ENCODE measurements around the gene PIR. TPM values are rescaled to one million over a fixed set of nuclear protein-coding genes. Genes with fewer than 3 reads are reported as not detected.

PIR gene
- total RNA-seq, 4 donors from 2014 or later = 14.7 to 30.4 (median 19.1) TPM

DNA sequence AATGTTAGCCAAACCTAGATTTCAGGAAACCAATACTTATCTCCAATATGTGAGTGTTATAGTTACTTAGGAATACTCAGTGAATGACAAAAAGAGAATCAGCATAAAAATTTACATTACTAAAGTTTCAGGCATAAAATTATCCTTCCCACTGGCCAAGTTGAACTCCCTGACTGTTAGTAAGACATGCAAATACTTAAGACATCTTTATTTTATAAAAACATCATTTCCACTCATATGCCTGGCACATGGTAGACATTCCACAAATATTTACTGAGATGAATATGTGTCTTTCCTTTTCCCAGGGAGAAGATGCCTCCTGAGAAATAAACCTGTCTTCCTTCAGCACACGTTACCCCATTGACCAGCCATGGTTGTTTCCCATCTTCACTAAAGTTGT, 116.2 kb downstream of the PIR start:
- TF ChIP-seq POLR2A (IDR thresholded peaks at IDR 0.05) (no peak), POLR2AphosphoS5 (IDR thresholded peaks at IDR 0.05) (no peak), EP300 (IDR thresholded peaks at IDR 0.05) (no peak)
- TF ChIP-seq, protein P1, sequence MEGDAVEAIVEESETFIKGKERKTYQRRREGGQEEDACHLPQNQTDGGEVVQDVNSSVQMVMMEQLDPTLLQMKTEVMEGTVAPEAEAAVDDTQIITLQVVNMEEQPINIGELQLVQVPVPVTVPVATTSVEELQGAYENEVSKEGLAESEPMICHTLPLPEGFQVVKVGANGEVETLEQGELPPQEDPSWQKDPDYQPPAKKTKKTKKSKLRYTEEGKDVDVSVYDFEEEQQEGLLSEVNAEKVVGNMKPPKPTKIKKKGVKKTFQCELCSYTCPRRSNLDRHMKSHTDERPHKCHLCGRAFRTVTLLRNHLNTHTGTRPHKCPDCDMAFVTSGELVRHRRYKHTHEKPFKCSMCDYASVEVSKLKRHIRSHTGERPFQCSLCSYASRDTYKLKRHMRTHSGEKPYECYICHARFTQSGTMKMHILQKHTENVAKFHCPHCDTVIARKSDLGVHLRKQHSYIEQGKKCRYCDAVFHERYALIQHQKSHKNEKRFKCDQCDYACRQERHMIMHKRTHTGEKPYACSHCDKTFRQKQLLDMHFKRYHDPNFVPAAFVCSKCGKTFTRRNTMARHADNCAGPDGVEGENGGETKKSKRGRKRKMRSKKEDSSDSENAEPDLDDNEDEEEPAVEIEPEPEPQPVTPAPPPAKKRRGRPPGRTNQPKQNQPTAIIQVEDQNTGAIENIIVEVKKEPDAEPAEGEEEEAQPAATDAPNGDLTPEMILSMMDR (IDR thresholded peaks at IDR 0.05) = no peak
- no peaks in the 10 kb centered on the region for H3K4me1 ChIP-seq
- H3K27ac ChIP-seq = no peak overlapping the region
- H3K36me3 ChIP-seq = no peaks in the 10 kb centered on the region
- no peaks in the 10 kb centered on the region for H3K27me3 ChIP-seq
- no peak overlapping the region for H3K4me3 ChIP-seq
- no peaks in the 10 kb centered on the region for H3K9me3 ChIP-seq
- 70 to 83% methylated on average over 1 of the region's 1 CpG for WGBS, 2 donors (ENCODE audit: low coverage in 1 of 2)
- ATAC-seq = no peak

DNA sequence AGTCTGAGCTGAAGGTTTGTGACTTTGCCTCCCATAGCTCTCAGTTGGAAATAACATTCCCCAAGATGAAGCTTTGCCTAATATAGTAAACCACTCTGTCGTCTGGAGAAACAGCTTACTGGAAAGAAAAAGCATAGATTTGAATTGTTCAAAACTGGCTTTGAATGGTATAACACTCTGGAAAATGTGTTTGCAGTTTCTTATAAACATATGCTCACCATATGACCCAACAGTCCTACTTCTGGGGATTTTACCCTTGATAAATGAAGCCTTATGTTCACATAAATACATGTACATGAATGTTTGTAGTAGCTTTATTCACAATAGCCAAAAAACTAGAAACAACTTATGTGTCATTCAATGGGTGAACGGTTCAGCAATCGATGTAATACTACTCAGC, 119.2 kb downstream of the PIR start:
- ATAC-seq = no peak
- Histone ChIP-seq H3K4me3 (no peak overlapping the region), H3K4me1 (no peaks in the 10 kb centered on the region), H3K27me3 (no peaks in the 10 kb centered on the region), H3K9me3 (no peaks in the 10 kb centered on the region), H3K36me3 (no peaks in the 10 kb centered on the region), H3K27ac (no peak overlapping the region)
- TF ChIP-seq POLR2AphosphoS5 (IDR thresholded peaks at IDR 0.05) = no peak
- TF ChIP-seq POLR2A (IDR thresholded peaks at IDR 0.05) = no peak
- TF ChIP-seq, protein P1 (IDR thresholded peaks at IDR 0.05) = no peak
- no peak for TF ChIP-seq EP300 (IDR thresholded peaks at IDR 0.05)
- 28 to 41% methylated on average over 3 of the region's 3 CpGs for WGBS, 2 donors (ENCODE audit: low coverage in 1 of 2)

DNA sequence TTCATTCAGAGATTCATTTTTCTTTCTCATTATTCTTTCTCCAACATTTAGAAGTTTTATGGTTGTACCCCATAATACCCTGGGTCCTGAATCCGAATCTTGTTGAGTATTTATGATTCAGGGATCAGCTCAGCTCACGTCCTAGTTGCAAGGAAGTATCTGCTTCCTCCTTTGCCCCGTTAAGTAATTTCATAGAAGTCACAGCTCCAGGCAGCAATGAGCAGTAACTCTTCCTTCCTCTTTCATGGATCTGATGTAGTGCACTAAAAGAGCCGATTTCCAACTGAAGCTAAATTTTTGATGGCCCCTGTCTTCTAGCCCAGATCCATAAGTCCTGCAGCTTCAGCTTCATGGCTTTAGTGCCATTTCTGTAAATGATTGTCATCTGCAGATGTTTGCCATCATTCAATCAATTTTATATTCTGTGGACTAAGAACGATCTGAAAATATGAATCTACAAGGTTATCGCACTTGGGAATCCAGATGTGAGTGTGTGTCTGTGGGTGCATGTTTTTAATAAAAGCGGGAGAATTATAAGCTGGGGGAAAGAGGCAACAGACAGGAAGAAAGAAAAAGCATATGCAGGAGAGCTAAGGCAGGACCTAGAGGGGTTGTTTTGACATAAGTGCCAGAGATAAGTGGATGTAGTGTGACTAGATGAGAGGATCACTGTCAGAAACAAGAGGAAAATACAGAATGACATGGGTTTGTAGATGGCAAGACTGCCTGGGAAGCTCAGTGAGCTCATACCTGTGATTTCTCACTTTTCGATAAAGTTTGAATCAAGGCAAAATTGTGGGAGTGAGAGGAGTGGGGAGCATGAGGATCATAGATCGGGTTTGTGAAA, 126.4 kb downstream of the PIR start:
- Histone ChIP-seq H3K27me3 (no peaks in the 10 kb centered on the region), H3K27ac (no peak overlapping the region), H3K4me1 (no peaks in the 10 kb centered on the region), H3K36me3 (no peaks in the 10 kb centered on the region), H3K9me3 (no peaks in the 10 kb centered on the region), H3K4me3 (no peak overlapping the region)
- TF ChIP-seq EP300 (IDR thresholded peaks at IDR 0.05) (no peak), POLR2AphosphoS5 (IDR thresholded peaks at IDR 0.05) (no peak), POLR2A (IDR thresholded peaks at IDR 0.05) (no peak)
- TF ChIP-seq, protein P1 (IDR thresholded peaks at IDR 0.05) = no peak
- WGBS, 2 donors (ENCODE audit: low coverage in 1 of 2) = 71 to 82% methylated on average over 5 to 7 of the region's 9 CpGs
- ATAC-seq = no peak

DNA sequence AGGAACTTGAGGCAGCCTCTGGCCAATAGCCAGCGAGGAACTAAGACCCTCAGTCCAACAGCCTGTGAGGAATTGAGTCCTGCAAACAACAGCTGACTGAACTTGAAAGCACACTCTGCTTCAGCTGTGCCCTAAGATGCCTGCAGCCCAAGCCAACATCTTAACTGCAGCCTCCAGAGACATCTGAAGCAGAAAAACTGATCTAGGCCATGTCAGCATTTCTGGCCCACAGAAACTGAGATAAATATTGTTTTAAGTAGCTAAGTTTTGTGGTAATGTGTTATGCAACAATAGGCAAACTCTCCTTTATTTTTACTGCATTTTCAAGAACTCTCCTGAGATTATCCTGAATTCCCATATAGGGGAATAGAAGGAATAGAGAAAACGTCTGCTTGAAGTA, 133.4 kb downstream of the PIR start:
- H3K36me3 ChIP-seq = no peaks in the 10 kb centered on the region
- no peak for ATAC-seq
- no peaks in the 10 kb centered on the region for H3K27me3 ChIP-seq
- no peak overlapping the region for H3K27ac ChIP-seq
- H3K9me3 ChIP-seq = no peaks in the 10 kb centered on the region
- 25 to 60% methylated on average over 1 of the region's 2 CpGs for WGBS, 2 donors (ENCODE audit: low coverage in 1 of 2)
- H3K4me3 ChIP-seq = no peak overlapping the region
- H3K4me1 ChIP-seq = no peaks in the 10 kb centered on the region
- TF ChIP-seq POLR2AphosphoS5 (IDR thresholded peaks at IDR 0.05) (no peak), POLR2A (IDR thresholded peaks at IDR 0.05) (no peak), EP300 (IDR thresholded peaks at IDR 0.05) (no peak)
- TF ChIP-seq, protein P1 (IDR thresholded peaks at IDR 0.05) = no peak

DNA sequence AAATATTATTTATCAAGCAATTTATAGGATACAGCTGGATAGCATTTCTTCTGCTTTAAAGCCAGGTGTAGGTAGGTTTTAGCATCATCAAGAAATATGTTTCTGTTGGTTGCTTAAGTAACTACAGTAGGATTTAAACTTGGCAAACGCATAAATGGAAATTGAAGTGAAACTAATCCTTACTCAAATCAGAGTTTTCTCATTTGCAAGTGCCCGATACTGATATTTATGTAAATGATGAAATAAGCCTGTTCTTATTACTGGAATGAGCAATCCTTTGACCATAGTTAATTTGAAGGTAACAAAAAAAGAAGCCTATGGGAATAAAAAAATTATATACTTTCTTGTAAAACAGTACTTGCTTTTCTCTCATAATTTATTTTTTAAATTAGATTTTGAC, 134.6 kb downstream of the PIR start:
- no peaks in the 10 kb centered on the region for H3K4me1 ChIP-seq
- H3K27ac ChIP-seq = no peak overlapping the region
- H3K9me3 ChIP-seq = no peaks in the 10 kb centered on the region
- no peaks in the 10 kb centered on the region for H3K36me3 ChIP-seq
- no peak for ATAC-seq
- H3K4me3 ChIP-seq = no peak overlapping the region
- H3K27me3 ChIP-seq = no peaks in the 10 kb centered on the region
- 69% methylated on average over 2 of the region's 2 CpGs for WGBS, 2 donors (ENCODE audit: low coverage in 1 of 2)
- TF ChIP-seq POLR2A (IDR thresholded peaks at IDR 0.05) (no peak), EP300 (IDR thresholded peaks at IDR 0.05) (no peak), POLR2AphosphoS5 (IDR thresholded peaks at IDR 0.05) (no peak)
- TF ChIP-seq, protein P1 (IDR thresholded peaks at IDR 0.05) = no peak

All from gastroesophageal sphincter (tissue), 4 donors.